HEK293 (cell line): Measurements from ENCODE around the gene ARPC1B.

ENCODE experiments used
- ELK4 ChIP-seq: IDR thresholded peaks from 2 replicates; pipeline ENCODE4 v1.6.1; 2011; ENCODE audit warnings: mild to moderate bottlenecking, low read depth, low read length, borderline replicate concordance
- GLI4 ChIP-seq: fragments of 450-650 bp; formaldehyde crosslinking; IDR thresholded peaks from 2 replicates; pipeline ENCODE4 v1.5.1; 2016; ENCODE audit warnings: missing biosample characterization, missing genetic modification characterization
- KLF17 ChIP-seq: fragments of 450-650 bp; formaldehyde crosslinking; IDR thresholded peaks from 2 replicates; pipeline ENCODE4 v1.5.1; 2016; ENCODE audit warnings: missing biosample characterization, missing genetic modification characterization
- OSR2 ChIP-seq: fragments of 450-650 bp; formaldehyde crosslinking; IDR thresholded peaks from 2 replicates; pipeline ENCODE4 v1.5.1; 2016; ENCODE audit warnings: missing biosample characterization, missing genetic modification characterization
- OVOL3 ChIP-seq: fragments of 450-650 bp; formaldehyde crosslinking; IDR thresholded peaks from 2 replicates; pipeline ENCODE4 v1.5.1; 2016; ENCODE audit warnings: missing biosample characterization, missing genetic modification characterization
- REST ChIP-seq: fragments of 450-650 bp; formaldehyde crosslinking; IDR thresholded peaks from 2 replicates; pipeline ENCODE4 v1.5.1; 2016; ENCODE audit warnings: missing biosample characterization, missing genetic modification characterization
- SCRT1 ChIP-seq: fragments of 450-650 bp; formaldehyde crosslinking; IDR thresholded peaks from 2 replicates; pipeline ENCODE4 v1.5.1; 2016; ENCODE audit warnings: missing biosample characterization, missing genetic modification characterization, borderline replicate concordance
- SCRT2 ChIP-seq: fragments of 450-650 bp; formaldehyde crosslinking; IDR thresholded peaks from 2 replicates; pipeline ENCODE4 v1.5.1; 2016; ENCODE audit warnings: missing biosample characterization, missing genetic modification characterization
- SETDB1 ChIP-seq: IDR thresholded peaks from one replicate; pipeline ENCODE4 v1.6.1; 2017; ENCODE audit warnings: mild to moderate bottlenecking, low read length, moderate library complexity, mixed read lengths; ENCODE audit not compliant: insufficient read length
- SP2 ChIP-seq: fragments of 450-650 bp; formaldehyde crosslinking; IDR thresholded peaks from 2 replicates; pipeline ENCODE4 v1.5.1; 2016; ENCODE audit warnings: missing biosample characterization, missing genetic modification characterization
- ZNF112 ChIP-seq: fragments of 450-650 bp; formaldehyde crosslinking; IDR thresholded peaks from 2 replicates; pipeline ENCODE4 v1.5.0; 2017; ENCODE audit warnings: missing biosample characterization, missing genetic modification characterization
- ZNF140 ChIP-seq: fragments of 450-650 bp; formaldehyde crosslinking; IDR thresholded peaks from 2 replicates; pipeline ENCODE4 v1.5.1; 2016; ENCODE audit warnings: missing biosample characterization, missing genetic modification characterization
- ZNF23 ChIP-seq: fragments of 450-650 bp; formaldehyde crosslinking; IDR thresholded peaks from 2 replicates; pipeline ENCODE4 v1.5.1; 2016; ENCODE audit warnings: missing biosample characterization, missing genetic modification characterization, borderline replicate concordance
- ZNF239 ChIP-seq: fragments of 450-650 bp; formaldehyde crosslinking; IDR thresholded peaks from 2 replicates; pipeline ENCODE4 v1.5.1; 2016; ENCODE audit warnings: missing biosample characterization, missing genetic modification characterization
- ZNF324 ChIP-seq: fragments of 450-650 bp; formaldehyde crosslinking; IDR thresholded peaks from 2 replicates; pipeline ENCODE4 v1.5.1; 2016; ENCODE audit warnings: missing biosample characterization, missing genetic modification characterization
- ZNF366 ChIP-seq: fragments of 450-650 bp; formaldehyde crosslinking; conservative IDR thresholded peaks from 2 replicates; pipeline ENCODE4 v1.5.1; 2016; ENCODE audit warnings: missing biosample characterization, missing genetic modification characterization
- ZNF391 ChIP-seq: fragments of 450-650 bp; formaldehyde crosslinking; IDR thresholded peaks from 2 replicates; pipeline ENCODE4 v1.5.1; 2016; ENCODE audit warnings: low read depth, missing biosample characterization, missing genetic modification characterization, borderline replicate concordance
- ZNF404 ChIP-seq: fragments of 450-650 bp; formaldehyde crosslinking; IDR thresholded peaks from 2 replicates; pipeline ENCODE4 v1.5.1; 2017; ENCODE audit warnings: missing biosample characterization, missing genetic modification characterization
- ZNF416 ChIP-seq: fragments of 450-650 bp; formaldehyde crosslinking; IDR thresholded peaks from 2 replicates; pipeline ENCODE4 v1.5.1; 2016; ENCODE audit warnings: missing biosample characterization, missing genetic modification characterization
- ZNF449 ChIP-seq: fragments of 450-650 bp; formaldehyde crosslinking; IDR thresholded peaks from 2 replicates; pipeline ENCODE4 v1.5.1; 2017; ENCODE audit warnings: missing biosample characterization, mild to moderate bottlenecking, missing genetic modification characterization, moderate library complexity
- ZNF529 ChIP-seq: fragments of 450-650 bp; formaldehyde crosslinking; IDR thresholded peaks from 2 replicates; pipeline ENCODE4 v1.5.1; 2017; ENCODE audit warnings: missing genetic modification characterization, missing biosample characterization; ENCODE audit not compliant: insufficient replicate concordance
- ZNF610 ChIP-seq: fragments of 450-650 bp; formaldehyde crosslinking; IDR thresholded peaks from 2 replicates; pipeline ENCODE4 v1.5.1; 2016; ENCODE audit warnings: missing biosample characterization, missing genetic modification characterization, borderline replicate concordance
- ZNF624 ChIP-seq: fragments of 450-650 bp; formaldehyde crosslinking; IDR thresholded peaks from 2 replicates; pipeline ENCODE4 v1.5.1; 2017; ENCODE audit warnings: missing biosample characterization, missing genetic modification characterization
- ZNF626 ChIP-seq: fragments of 450-650 bp; sonication (Bioruptor Pico); formaldehyde crosslinking; IDR thresholded peaks from 2 replicates; pipeline ENCODE4 v1.5.1; 2018; ENCODE audit warnings: missing biosample characterization, missing genetic modification characterization, inconsistent platforms
- ZNF664 ChIP-seq: fragments of 450-650 bp; formaldehyde crosslinking; IDR thresholded peaks from 2 replicates; pipeline ENCODE4 v1.5.1; 2016; ENCODE audit warnings: missing biosample characterization, missing genetic modification characterization
- ZNF692 ChIP-seq: fragments of 450-650 bp; formaldehyde crosslinking; IDR thresholded peaks from 2 replicates; pipeline ENCODE4 v1.5.1; 2016; ENCODE audit warnings: missing biosample characterization, missing genetic modification characterization
- ZNF707 ChIP-seq: fragments of 450-650 bp; formaldehyde crosslinking; IDR thresholded peaks from 2 replicates; pipeline ENCODE4 v1.5.1; 2016; ENCODE audit warnings: missing biosample characterization, missing genetic modification characterization
- ZNF785 ChIP-seq: fragments of 450-650 bp; formaldehyde crosslinking; IDR thresholded peaks from 2 replicates; pipeline ENCODE4 v1.5.1; 2016; ENCODE audit warnings: missing biosample characterization, missing genetic modification characterization
- ZSCAN16 ChIP-seq: fragments of 450-650 bp; formaldehyde crosslinking; IDR thresholded peaks from 2 replicates; pipeline ENCODE4 v1.5.1; 2016; ENCODE audit warnings: missing biosample characterization, missing genetic modification characterization
- ZXDB ChIP-seq: fragments of 450-650 bp; formaldehyde crosslinking; IDR thresholded peaks from 2 replicates; pipeline ENCODE4 v1.5.1; 2016; ENCODE audit warnings: missing biosample characterization, missing genetic modification characterization

Gene ARPC1B

GRCh38 chr7:99408379-99409191, 34.1 kb downstream of the ARPC1B start, which contains the start of the genes BUD31 and PDAP1 (continued):
- no peak for TF ChIP-seq ZNF23 (tag by site-specific recombination)
- TF ChIP-seq ZNF239: no peak
- TF ChIP-seq OVOL3 (tag by site-specific recombination): 0 out of 2 replicates have a peak, but pooled peaks have one; percentile 12
- no peak for TF ChIP-seq ZSCAN16 (tag by site-specific recombination)
- no peak for TF ChIP-seq ZNF449 (tag by site-specific recombination)
- TF ChIP-seq ZNF366 (tag by site-specific recombination): peak; percentile 36; the same call in 1 of the 2 replicates
- TF ChIP-seq ZNF529 (tag by site-specific recombination): no peak
- TF ChIP-seq ZNF785 (tag by site-specific recombination): peak; percentile 52; the same call in 1 of the 2 replicates
- TF ChIP-seq GLI4 (tag by site-specific recombination): no peak
- TF ChIP-seq KLF17 (tag by site-specific recombination): peak; percentile 90
- peak; percentile 70 for TF ChIP-seq OSR2 (tag by site-specific recombination)
- TF ChIP-seq ZNF664 (tag by site-specific recombination): no peak
- no peak for TF ChIP-seq ZNF416 (tag by site-specific recombination)
- no peak for TF ChIP-seq ZNF404 (tag by site-specific recombination)
- no peak for TF ChIP-seq ZNF140
- TF ChIP-seq ZNF610 (tag by site-specific recombination): peak; percentile 87
- no peak for TF ChIP-seq ZNF626
- peak; percentile 91 for TF ChIP-seq ZXDB (tag by site-specific recombination)
- TF ChIP-seq SP2: peak; percentile 85
- TF ChIP-seq REST (tag by site-specific recombination): peak; percentile 44
- TF ChIP-seq SCRT2 (tag by site-specific recombination): peak; percentile 86
- peak; percentile 99 for TF ChIP-seq ZNF324 (tag by site-specific recombination)
- no peak for TF ChIP-seq SETDB1
- no peak; the same call in 1 of the 2 replicates for TF ChIP-seq ZNF391 (tag by site-specific recombination)
- no peak; the same call in 1 of the 2 replicates for TF ChIP-seq ELK4
- no peak for TF ChIP-seq ZNF624 (tag by site-specific recombination)
- no peak for TF ChIP-seq ZNF112 (tag by site-specific recombination)
- peak; percentile 63; the same call in 1 of the 2 replicates for TF ChIP-seq ZNF692 (tag by site-specific recombination)
- no peak for TF ChIP-seq SCRT1 (tag by site-specific recombination)
- no peak for TF ChIP-seq ZNF707 (tag by site-specific recombination)
